ENCODE data around the gene BIRC5.

Gene BIRC5

DNA sequence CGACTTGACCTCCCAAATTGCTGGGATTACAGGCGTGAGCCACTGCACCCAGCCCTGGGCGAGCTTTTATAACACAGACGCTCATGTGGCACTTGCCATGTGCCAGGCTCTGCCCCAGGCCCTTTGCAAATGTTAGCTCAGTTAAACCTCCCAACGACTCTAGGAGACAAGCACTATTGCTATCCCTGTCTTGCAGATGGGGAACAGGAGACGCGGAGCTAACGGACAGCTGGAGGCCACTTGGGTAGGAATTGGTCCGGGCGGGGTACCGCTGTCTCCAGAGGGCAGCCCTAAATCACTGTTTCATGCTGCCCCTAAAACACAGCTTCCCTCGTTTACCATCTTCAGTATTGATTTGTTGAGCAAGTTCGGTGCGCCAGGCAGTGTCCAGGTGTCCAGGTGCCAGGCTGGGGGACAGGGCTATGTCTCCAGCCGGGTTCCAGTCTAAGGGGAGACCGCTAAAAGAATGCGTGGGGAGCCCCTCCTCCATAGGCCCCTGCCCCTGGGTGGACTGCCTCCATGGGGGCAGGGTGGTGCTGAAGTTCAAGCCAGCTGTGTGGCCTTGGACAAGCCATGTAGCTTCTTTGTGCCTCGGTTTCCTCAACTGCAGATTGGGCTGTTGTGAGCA, 41.1 kb downstream of the BIRC5 start:
- no peaks in the 10 kb centered on the region for H3K9me2 ChIP-seq (replicated peaks; ENCODE audit: low read depth, low read length)
- no peak overlapping the region for H3K4me2 ChIP-seq (ENCODE audit: low read depth, low read length, poor library complexity, severe bottlenecking)
- H3K9me3 ChIP-seq (ENCODE audit: insufficient read depth, low read depth, low read length) = no peaks in the 10 kb centered on the region
- no peaks in the 10 kb centered on the region for H3K36me3 ChIP-seq (ENCODE audit: insufficient read depth, low read length)
- H3K9ac ChIP-seq (ENCODE audit: low read depth, low read length, poor library complexity, severe bottlenecking) = no peak overlapping the region
- TF ChIP-seq, protein P1, sequence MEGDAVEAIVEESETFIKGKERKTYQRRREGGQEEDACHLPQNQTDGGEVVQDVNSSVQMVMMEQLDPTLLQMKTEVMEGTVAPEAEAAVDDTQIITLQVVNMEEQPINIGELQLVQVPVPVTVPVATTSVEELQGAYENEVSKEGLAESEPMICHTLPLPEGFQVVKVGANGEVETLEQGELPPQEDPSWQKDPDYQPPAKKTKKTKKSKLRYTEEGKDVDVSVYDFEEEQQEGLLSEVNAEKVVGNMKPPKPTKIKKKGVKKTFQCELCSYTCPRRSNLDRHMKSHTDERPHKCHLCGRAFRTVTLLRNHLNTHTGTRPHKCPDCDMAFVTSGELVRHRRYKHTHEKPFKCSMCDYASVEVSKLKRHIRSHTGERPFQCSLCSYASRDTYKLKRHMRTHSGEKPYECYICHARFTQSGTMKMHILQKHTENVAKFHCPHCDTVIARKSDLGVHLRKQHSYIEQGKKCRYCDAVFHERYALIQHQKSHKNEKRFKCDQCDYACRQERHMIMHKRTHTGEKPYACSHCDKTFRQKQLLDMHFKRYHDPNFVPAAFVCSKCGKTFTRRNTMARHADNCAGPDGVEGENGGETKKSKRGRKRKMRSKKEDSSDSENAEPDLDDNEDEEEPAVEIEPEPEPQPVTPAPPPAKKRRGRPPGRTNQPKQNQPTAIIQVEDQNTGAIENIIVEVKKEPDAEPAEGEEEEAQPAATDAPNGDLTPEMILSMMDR (conservative IDR thresholded peaks at IDR 0.05; ENCODE audit: low read length) = no peak
- no peak for TF ChIP-seq EZH2phosphoT487 (IDR thresholded peaks at IDR 0.05; ENCODE audit: borderline replicate concordance)
- H3F3A ChIP-seq (ENCODE audit: low read depth) = 0 out of 2 replicates have a peak, but pooled peaks cover 6% of the 10 kb centered on the region
- no peak overlapping the region for H3K4me3 ChIP-seq (ENCODE audit: low read length, poor library complexity, severe bottlenecking)
- H4K20me1 ChIP-seq (ENCODE audit: insufficient read depth, low read length, poor library complexity, severe bottlenecking) = no peaks in the 10 kb centered on the region
- no peaks in the 10 kb centered on the region for H3K79me2 ChIP-seq (ENCODE audit: insufficient read depth, low read length)
- H3K4me1 ChIP-seq (ENCODE audit: insufficient read depth, low read length, poor library complexity, severe bottlenecking) = peaks cover 48% of the 10 kb centered on the region
- H2AFZ ChIP-seq (ENCODE audit: low read length) = no peak overlapping the region
- no peaks in the 10 kb centered on the region for H3K27me3 ChIP-seq (ENCODE audit: insufficient read depth, low read length, poor library complexity, severe bottlenecking)

- Histone ChIP-seq H2AFZ (ENCODE audit: low read length) (no peak overlapping the region), H3K9me2 (replicated peaks; ENCODE audit: low read depth, low read length) (no peaks in the 10 kb centered on the region), H3K4me2 (ENCODE audit: low read depth, low read length, poor library complexity, severe bottlenecking) (no peak overlapping the region), H3K9ac (ENCODE audit: low read depth, low read length, poor library complexity, severe bottlenecking) (no peak overlapping the region), H3K27me3 (ENCODE audit: insufficient read depth, low read length, poor library complexity, severe bottlenecking) (no peaks in the 10 kb centered on the region), H3K4me3 (ENCODE audit: low read length, poor library complexity, severe bottlenecking) (no peak overlapping the region), H3K79me2 (ENCODE audit: insufficient read depth, low read length) (no peaks in the 10 kb centered on the region), H3K9me3 (ENCODE audit: insufficient read depth, low read depth, low read length) (no peaks in the 10 kb centered on the region), H3K36me3 (ENCODE audit: insufficient read depth, low read length) (no peaks in the 10 kb centered on the region), H3K4me1 (ENCODE audit: insufficient read depth, low read length, poor library complexity, severe bottlenecking) (peaks cover 46% of the 10 kb centered on the region), H3F3A (ENCODE audit: low read depth) (0 out of 2 replicates have a peak, but pooled peaks cover 6% of the 10 kb centered on the region), H4K20me1 (ENCODE audit: insufficient read depth, low read length, poor library complexity, severe bottlenecking) (no peaks in the 10 kb centered on the region)
- TF ChIP-seq, protein P1 (conservative IDR thresholded peaks at IDR 0.05; ENCODE audit: low read length) = no peak
- no peak for TF ChIP-seq EZH2phosphoT487 (IDR thresholded peaks at IDR 0.05; ENCODE audit: borderline replicate concordance)
Observed at GRCh38 chr17:78255953-78256706, 42.1 kb downstream of the BIRC5 start.

- no peak for TF ChIP-seq EZH2phosphoT487 (IDR thresholded peaks at IDR 0.05; ENCODE audit: borderline replicate concordance)
- TF ChIP-seq, protein P1 (conservative IDR thresholded peaks at IDR 0.05; ENCODE audit: low read length) = no peak
- H3K4me2 ChIP-seq (ENCODE audit: low read depth, low read length, poor library complexity, severe bottlenecking) = no peak overlapping the region
Observed at GRCh38 chr17:78256707-78257591, 42.9 kb downstream of the BIRC5 start.

More at GRCh38 chr17:78256707-78257591, 42.9 kb downstream of the BIRC5 start:
- H3K79me2 ChIP-seq (ENCODE audit: insufficient read depth, low read length) = no peaks in the 10 kb centered on the region
- H3K9me2 ChIP-seq (replicated peaks; ENCODE audit: low read depth, low read length) = no peaks in the 10 kb centered on the region
- no peaks in the 10 kb centered on the region for H3K36me3 ChIP-seq (ENCODE audit: insufficient read depth, low read length)
- no peaks in the 10 kb centered on the region for H3K27me3 ChIP-seq (ENCODE audit: insufficient read depth, low read length, poor library complexity, severe bottlenecking)
- no peak overlapping the region for H3K9ac ChIP-seq (ENCODE audit: low read depth, low read length, poor library complexity, severe bottlenecking)
- H3K4me1 ChIP-seq (ENCODE audit: insufficient read depth, low read length, poor library complexity, severe bottlenecking) = peaks cover 38% of the 10 kb centered on the region
- no peak overlapping the region for H2AFZ ChIP-seq (ENCODE audit: low read length)
- H4K20me1 ChIP-seq (ENCODE audit: insufficient read depth, low read length, poor library complexity, severe bottlenecking) = no peaks in the 10 kb centered on the region
- 0 out of 2 replicates have a peak, but pooled peaks cover 6% of the 10 kb centered on the region for H3F3A ChIP-seq (ENCODE audit: low read depth)
- H3K4me3 ChIP-seq (ENCODE audit: low read length, poor library complexity, severe bottlenecking) = no peak overlapping the region
- H3K9me3 ChIP-seq (ENCODE audit: insufficient read depth, low read depth, low read length) = no peaks in the 10 kb centered on the region
